HEK293T (cell line): Measurements from ENCODE around the gene SPEF2.

ENCODE experiments used
- CTCF ChIA-PET: fragments of 350-600 bp; formaldehyde crosslinking; extraction: SDS; loops from one replicate; lab custom pipeline; 2021; ENCODE audit warnings: antibody characterized with exemption, inconsistent platforms; lab: Yijun Ruan, JAX
- POLR2A ChIA-PET: fragments of 350-600 bp; formaldehyde crosslinking; extraction: SDS; loops from one replicate; lab custom pipeline; 2020; ENCODE audit warnings: antibody characterized with exemption, inconsistent platforms; lab: Yijun Ruan, JAX
- DNase-seq: peaks from one replicate; pipeline ENCODE4 v3.0.0; 2012; ENCODE audit warnings: mixed read lengths; ENCODE audit errors: extremely low spot score
- ARNT ChIP-seq: fragments of 450-650 bp; IDR thresholded peaks from 2 replicates; pipeline ENCODE4 v1.6.1; 2017; ENCODE audit warnings: mild to moderate bottlenecking
- BHLHE40 ChIP-seq: fragments of 450-650 bp; IDR thresholded peaks from 2 replicates; pipeline ENCODE4 v1.6.1; 2016; ENCODE audit warnings: mild to moderate bottlenecking, moderate library complexity, borderline replicate concordance
- CTBP1 ChIP-seq: fragments of 450-650 bp; IDR thresholded peaks from 2 replicates; pipeline ENCODE4 v1.6.1; 2016; ENCODE audit warnings: borderline replicate concordance
- ELF4 ChIP-seq: fragments of 450-650 bp; IDR thresholded peaks from 2 replicates; pipeline ENCODE4 v1.6.1; 2017; ENCODE audit warnings: antibody characterized with exemption
- FOXA1 ChIP-seq: fragments of 450-650 bp; IDR thresholded peaks from 2 replicates; pipeline ENCODE4 v1.6.1; 2016; ENCODE audit warnings: mild to moderate bottlenecking
- FOXK2 ChIP-seq: fragments of 450-650 bp; IDR thresholded peaks from 2 replicates; pipeline ENCODE4 v1.6.1; 2016; ENCODE audit warnings: mild to moderate bottlenecking
- FOXM1 ChIP-seq: fragments of 450-650 bp; IDR thresholded peaks from 2 replicates; pipeline ENCODE4 v1.6.1; 2017; ENCODE audit warnings: mild to moderate bottlenecking, borderline replicate concordance
- HDGF ChIP-seq: fragments of 450-650 bp; IDR thresholded peaks from 2 replicates; pipeline ENCODE4 v1.6.1; 2017; ENCODE audit warnings: antibody characterized with exemption, borderline replicate concordance
- L3MBTL2 ChIP-seq: fragments of 450-650 bp; conservative IDR thresholded peaks from 2 replicates; pipeline ENCODE4 v1.6.1; 2016; ENCODE audit warnings: mild to moderate bottlenecking
- LEF1 ChIP-seq: fragments of 450-650 bp; IDR thresholded peaks from 2 replicates; pipeline ENCODE4 v1.6.1; 2017; ENCODE audit warnings: mild to moderate bottlenecking, borderline replicate concordance
- NFRKB ChIP-seq: fragments of 450-650 bp; IDR thresholded peaks from 2 replicates; pipeline ENCODE4 v1.6.1; 2016; ENCODE audit warnings: mild to moderate bottlenecking, moderate library complexity
- SP1 ChIP-seq: fragments of 450-650 bp; IDR thresholded peaks from 2 replicates; pipeline ENCODE4 v1.6.1; 2017
- SUZ12 ChIP-seq: fragments of 450-650 bp; IDR thresholded peaks from 2 replicates; pipeline ENCODE4 v1.6.1; 2016; ENCODE audit warnings: mild to moderate bottlenecking
- TARDBP ChIP-seq: fragments of 450-650 bp; IDR thresholded peaks from 2 replicates; pipeline ENCODE4 v1.6.1; 2016
- ZNF384 ChIP-seq: fragments of 450-650 bp; IDR thresholded peaks from 2 replicates; pipeline ENCODE4 v1.6.1; 2016
- TF ChIP-seq, protein P1 (sequence below): fragments of 450-650 bp; IDR thresholded peaks from 2 replicates; pipeline ENCODE4 v1.6.1; 2016

The SPEF2 gene

DNA sequence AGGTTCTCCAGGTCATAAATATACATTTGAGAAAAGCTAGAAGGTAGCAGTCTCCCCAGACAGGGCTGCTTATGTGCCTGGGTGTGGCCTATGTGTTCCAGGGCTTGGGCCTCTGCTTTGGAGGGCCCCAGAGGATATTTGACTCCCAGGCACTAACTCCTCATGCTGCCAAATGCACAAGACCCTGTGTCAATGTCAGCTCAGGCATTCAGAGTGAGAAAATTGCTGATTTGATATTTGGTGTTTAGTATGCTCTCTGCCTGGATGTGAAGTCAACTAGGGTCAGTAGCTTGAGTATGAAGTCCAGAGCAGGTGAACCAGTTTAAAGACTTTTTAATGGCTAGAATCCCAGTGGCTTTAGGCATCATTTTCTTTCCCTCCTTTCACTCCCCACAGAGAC, 181.5 kb downstream of the SPEF2 start:
- DNase-seq = no peak
- ChIA-PET CTCF (no interaction called here), POLR2A (no interaction called here)
- TF ChIP-seq SUZ12 (no peak), FOXM1 (no peak), ARNT (no peak), FOXK2 (no peak), L3MBTL2 (no peak), HDGF (no peak), FOXA1 (no peak), CTBP1 (no peak), ELF4 (no peak), NFRKB (no peak), LEF1 (no peak), TARDBP (no peak), ZNF384 (no peak), SP1 (no peak), BHLHE40 (no peak)
- TF ChIP-seq, protein P1, sequence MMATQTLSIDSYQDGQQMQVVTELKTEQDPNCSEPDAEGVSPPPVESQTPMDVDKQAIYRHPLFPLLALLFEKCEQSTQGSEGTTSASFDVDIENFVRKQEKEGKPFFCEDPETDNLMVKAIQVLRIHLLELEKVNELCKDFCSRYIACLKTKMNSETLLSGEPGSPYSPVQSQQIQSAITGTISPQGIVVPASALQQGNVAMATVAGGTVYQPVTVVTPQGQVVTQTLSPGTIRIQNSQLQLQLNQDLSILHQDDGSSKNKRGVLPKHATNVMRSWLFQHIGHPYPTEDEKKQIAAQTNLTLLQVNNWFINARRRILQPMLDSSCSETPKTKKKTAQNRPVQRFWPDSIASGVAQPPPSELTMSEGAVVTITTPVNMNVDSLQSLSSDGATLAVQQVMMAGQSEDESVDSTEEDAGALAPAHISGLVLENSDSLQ = no peak

DNA sequence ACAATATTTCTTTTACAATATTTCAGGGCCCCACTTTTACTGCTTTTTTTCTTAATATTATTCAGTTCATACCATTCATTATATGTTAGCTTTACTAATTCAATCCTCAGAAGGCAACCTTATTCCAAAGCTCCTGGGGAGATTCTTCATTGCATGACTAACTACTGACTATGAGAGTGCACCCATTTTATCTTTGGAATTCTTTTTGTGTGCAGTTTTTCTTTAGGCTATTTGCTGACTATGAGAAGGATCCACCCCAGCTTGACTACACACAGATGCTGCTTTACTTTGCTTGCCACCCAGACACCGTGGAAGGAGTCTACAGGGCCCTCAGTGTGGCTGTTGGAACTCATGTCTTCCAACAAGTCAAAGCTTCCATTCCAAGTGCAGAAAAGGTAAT, 182.1 kb downstream of the SPEF2 start:
- DNase-seq = no peak
- ChIA-PET CTCF (no interaction called here), POLR2A (no interaction called here)
- TF ChIP-seq ZNF384 (no peak), HDGF (no peak), ELF4 (no peak)
- TF ChIP-seq, protein P1 = no peak

DNA sequence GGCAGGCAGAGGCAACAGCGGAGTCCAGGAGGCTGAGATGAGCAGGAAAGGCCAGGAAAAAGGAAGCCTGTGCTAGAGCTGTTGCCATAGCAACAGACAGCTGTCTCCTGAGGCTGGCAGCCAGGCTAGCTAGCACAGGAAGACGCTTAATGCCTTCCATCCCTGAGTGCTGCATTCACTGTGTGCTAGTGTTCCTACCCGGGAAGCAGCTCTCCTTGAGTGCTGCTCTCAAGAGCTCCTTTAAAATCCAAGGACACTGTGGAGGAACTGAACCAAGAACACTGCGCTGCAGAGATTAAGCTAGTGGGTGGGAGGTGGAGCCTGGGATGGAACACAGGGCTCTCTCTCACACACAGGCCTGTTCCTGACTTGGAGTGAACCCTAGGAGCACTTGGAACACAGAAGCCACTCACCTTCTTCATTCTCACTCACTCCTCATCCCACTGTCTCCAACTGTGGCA, 185.6 kb downstream of the SPEF2 start:
- POLR2A ChIA-PET = no interaction called here
- TF ChIP-seq CTBP1 (no peak), FOXA1 (no peak), ZNF384 (no peak), NFRKB (no peak), ELF4 (no peak), LEF1 (no peak), ARNT (no peak), HDGF (no peak), FOXK2 (no peak), L3MBTL2 (no peak), FOXM1 (no peak), TARDBP (no peak), SP1 (no peak), SUZ12 (no peak), BHLHE40 (no peak)
- TF ChIP-seq, protein P1 = no peak
- DNase-seq = no peak
- CTCF ChIA-PET = interaction anchor here (2.1 kb wide), 1 partner anchor 26 kb away, joined by 6 read pairs; no protein-coding TSS in a partner anchor

DNA sequence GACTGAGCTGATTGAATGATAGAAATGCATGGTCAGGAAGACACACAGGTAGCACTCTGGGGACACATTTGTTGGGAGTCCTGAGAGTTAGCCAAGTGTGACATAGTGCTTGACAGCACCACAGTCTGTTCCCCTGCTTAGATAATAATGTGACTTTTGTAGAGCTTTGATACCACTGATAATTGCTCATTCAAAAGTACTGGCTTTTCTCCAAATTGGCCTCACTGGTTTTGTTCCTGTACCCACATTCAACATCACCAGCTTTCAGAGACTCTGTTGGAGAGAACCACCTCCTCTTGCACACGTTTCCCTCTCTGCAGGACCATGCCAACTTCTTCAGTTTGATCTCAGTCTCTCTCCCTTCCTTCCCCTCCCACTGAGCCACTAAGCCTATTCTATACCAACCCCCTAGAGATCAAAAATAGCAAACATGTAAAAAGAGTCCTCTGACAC, 186.6 kb downstream of the SPEF2 start:
- ChIA-PET POLR2A (no interaction called here), CTCF (interaction anchor here (2.1 kb wide), 1 partner anchor 27 kb away, joined by 6 read pairs; no protein-coding TSS in a partner anchor)
- no peak for DNase-seq

DNA sequence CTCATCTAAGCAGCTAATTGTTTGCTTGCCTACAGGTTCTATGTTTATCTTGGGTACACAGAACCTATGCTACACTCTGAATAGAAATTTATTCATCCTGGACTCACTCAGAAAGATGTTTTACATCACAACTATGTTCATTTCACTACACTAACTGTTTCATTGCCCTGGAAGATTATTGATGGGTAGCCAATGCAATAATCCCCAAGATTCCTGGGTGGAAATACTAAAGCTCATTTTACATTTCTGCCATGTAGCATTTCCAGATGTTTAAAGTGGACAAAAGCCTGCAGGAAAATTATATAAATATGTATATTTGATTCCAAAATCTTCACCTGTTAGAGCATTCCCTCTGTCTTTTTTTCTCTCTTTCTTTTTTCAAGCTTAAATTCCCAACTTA, 187.2 kb downstream of the SPEF2 start:
- POLR2A ChIA-PET = no interaction called here
- no peak for TF ChIP-seq BHLHE40
- TF ChIP-seq ELF4 = no peak
- no peak for TF ChIP-seq LEF1
- no peak for TF ChIP-seq SUZ12
- TF ChIP-seq SP1 = no peak
- TF ChIP-seq FOXM1 = no peak
- TF ChIP-seq NFRKB = no peak
- TF ChIP-seq TARDBP = no peak
- no peak for TF ChIP-seq FOXK2
- TF ChIP-seq, protein P1 = no peak
- TF ChIP-seq HDGF = no peak
- TF ChIP-seq ZNF384 = no peak
- TF ChIP-seq ARNT = no peak
- no peak for TF ChIP-seq FOXA1
- no peak for TF ChIP-seq L3MBTL2
- no peak for TF ChIP-seq CTBP1
- DNase-seq = no peak
- CTCF ChIA-PET = interaction anchor here (2.1 kb wide), 1 partner anchor 28 kb away, joined by 6 read pairs; no protein-coding TSS in a partner anchor

More for the DNA sequence above, 186.6 kb downstream of the SPEF2 start:
- no peak for TF ChIP-seq FOXA1
- TF ChIP-seq, protein P1 = no peak
